Measurements from ENCODE around the gene HOOK1. TPM values are rescaled to one million over a fixed set of nuclear protein-coding genes. Genes with fewer than 3 reads are reported as not detected.
"Not testable (repeated sequence)": the region's sequence is repeated elsewhere in the genome, so short reads cannot be mapped to it uniquely, and the experiment has no call there.

HOOK1 gene
- polyA plus RNA-seq, 1 experiment = not detected

GRCh38 chr1:59852117-59852516, 37.4 kb downstream of the HOOK1 start:
- H3K4me3 ChIP-seq (ENCODE audit: low read depth, low read length) = no peak overlapping the region
- peaks cover 2% of the 10 kb centered on the region for H3K27me3 ChIP-seq (ENCODE audit: control insufficient read depth, insufficient read depth, low read length)
- no peaks in the 10 kb centered on the region for H3K9me3 ChIP-seq (ENCODE audit: control insufficient read depth, insufficient read depth, low read length)
- no peak overlapping the region for H3K27ac ChIP-seq (ENCODE audit: low read depth, low read length)
- DNase-seq (ENCODE audit: low read depth, low spot score) = no peak
- ChIA-PET POLR2A (no interaction called here), CTCF (no interaction called here)
- TF ChIP-seq, protein P1, sequence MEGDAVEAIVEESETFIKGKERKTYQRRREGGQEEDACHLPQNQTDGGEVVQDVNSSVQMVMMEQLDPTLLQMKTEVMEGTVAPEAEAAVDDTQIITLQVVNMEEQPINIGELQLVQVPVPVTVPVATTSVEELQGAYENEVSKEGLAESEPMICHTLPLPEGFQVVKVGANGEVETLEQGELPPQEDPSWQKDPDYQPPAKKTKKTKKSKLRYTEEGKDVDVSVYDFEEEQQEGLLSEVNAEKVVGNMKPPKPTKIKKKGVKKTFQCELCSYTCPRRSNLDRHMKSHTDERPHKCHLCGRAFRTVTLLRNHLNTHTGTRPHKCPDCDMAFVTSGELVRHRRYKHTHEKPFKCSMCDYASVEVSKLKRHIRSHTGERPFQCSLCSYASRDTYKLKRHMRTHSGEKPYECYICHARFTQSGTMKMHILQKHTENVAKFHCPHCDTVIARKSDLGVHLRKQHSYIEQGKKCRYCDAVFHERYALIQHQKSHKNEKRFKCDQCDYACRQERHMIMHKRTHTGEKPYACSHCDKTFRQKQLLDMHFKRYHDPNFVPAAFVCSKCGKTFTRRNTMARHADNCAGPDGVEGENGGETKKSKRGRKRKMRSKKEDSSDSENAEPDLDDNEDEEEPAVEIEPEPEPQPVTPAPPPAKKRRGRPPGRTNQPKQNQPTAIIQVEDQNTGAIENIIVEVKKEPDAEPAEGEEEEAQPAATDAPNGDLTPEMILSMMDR (IDR thresholded peaks at IDR 0.05; ENCODE audit: low read depth, low read length) = no peak

- H3K27ac ChIP-seq (ENCODE audit: low read depth, low read length); H3K9me3 ChIP-seq (ENCODE audit: control insufficient read depth, insufficient read depth, low read length); DNase-seq (ENCODE audit: low read depth, low spot score); H3K4me3 ChIP-seq (ENCODE audit: low read depth, low read length); CTCF ChIA-PET; H3K27me3 ChIP-seq (ENCODE audit: control insufficient read depth, insufficient read depth, low read length); POLR2A ChIA-PET: not testable (repeated sequence)
These were observed 40.5 kb downstream of the HOOK1 start for GRCh38 chr1:59855297-59855696.

- no peaks in the 10 kb centered on the region for H3K9me3 ChIP-seq (ENCODE audit: control insufficient read depth, insufficient read depth, low read length)
- DNase-seq (ENCODE audit: low read depth, low spot score) = no peak
- no peak overlapping the region for H3K27ac ChIP-seq (ENCODE audit: low read depth, low read length)
- H3K27me3 ChIP-seq (ENCODE audit: control insufficient read depth, insufficient read depth, low read length) = peaks cover 4% of the 10 kb centered on the region
- H3K4me3 ChIP-seq (ENCODE audit: low read depth, low read length) = no peak overlapping the region
- POLR2A ChIA-PET = no interaction called here
- TF ChIP-seq, protein P1 (IDR thresholded peaks at IDR 0.05; ENCODE audit: low read depth, low read length) = no peak
- CTCF ChIA-PET = no interaction called here
These were observed 42.1 kb downstream of the HOOK1 start for GRCh38 chr1:59856725-59857338.

- POLR2A ChIA-PET = no interaction called here
- CTCF ChIA-PET = interaction anchor here (0.7 to 1.0 kb wide), 2 partner anchors 21 to 89 kb away, joined by 3 read pairs; no protein-coding TSS in a partner anchor
These were observed 43.1 kb downstream of the HOOK1 start for GRCh38 chr1:59857679-59858354.

DNA sequence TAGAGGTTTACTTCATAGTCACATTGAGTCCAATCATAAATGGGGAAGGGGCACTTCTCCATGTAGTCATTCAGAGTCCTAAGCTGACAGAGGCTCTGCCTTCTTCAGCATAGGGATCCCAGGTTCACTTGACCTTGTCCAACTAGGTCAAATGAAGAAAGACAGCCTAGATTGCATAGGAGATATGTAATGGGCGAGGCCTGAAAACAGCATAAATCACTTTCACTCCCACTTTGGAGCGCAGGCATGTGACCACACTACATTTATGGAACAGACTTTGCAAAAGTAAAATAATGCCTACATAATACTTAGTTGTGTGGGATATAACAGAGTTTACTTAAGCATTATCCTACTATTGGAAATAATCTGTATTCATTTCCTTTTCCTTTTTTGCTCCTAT, 51.7 kb downstream of the HOOK1 start:
- ChIA-PET CTCF (interaction anchor here (0.8 kb wide), 1 partner anchor 12 kb away, joined by 5 read pairs; no protein-coding TSS in a partner anchor), POLR2A (no interaction called here)
- TF ChIP-seq, protein P1 (IDR thresholded peaks at IDR 0.05; ENCODE audit: low read depth, low read length) = no peak
- Histone ChIP-seq H3K27ac (ENCODE audit: low read depth, low read length) (no peak overlapping the region), H3K9me3 (ENCODE audit: control insufficient read depth, insufficient read depth, low read length) (no peaks in the 10 kb centered on the region), H3K27me3 (ENCODE audit: control insufficient read depth, insufficient read depth, low read length) (no peaks in the 10 kb centered on the region), H3K4me3 (ENCODE audit: low read depth, low read length) (no peak overlapping the region)
- DNase-seq (ENCODE audit: low read depth, low spot score) = no peak

More at GRCh38 chr1:59857679-59858354, 43.1 kb downstream of the HOOK1 start:
- Histone ChIP-seq H3K27ac (ENCODE audit: low read depth, low read length) (no peak overlapping the region), H3K27me3 (ENCODE audit: control insufficient read depth, insufficient read depth, low read length) (peaks cover 4% of the 10 kb centered on the region), H3K9me3 (ENCODE audit: control insufficient read depth, insufficient read depth, low read length) (no peaks in the 10 kb centered on the region), H3K4me3 (ENCODE audit: low read depth, low read length) (no peak overlapping the region)
- DNase-seq (ENCODE audit: low read depth, low spot score) = no peak
- TF ChIP-seq, protein P1 (IDR thresholded peaks at IDR 0.05; ENCODE audit: low read depth, low read length) = no peak
